ENCODE results near the gene NKIRAS2.
"Not testable (repeated sequence)": the region's sequence is repeated elsewhere in the genome, so short reads cannot be mapped to it uniquely, and the experiment has no call there.

NKIRAS2 gene

GRCh38 chr17:42000413-42001133 is 19.3 kb upstream of the NKIRAS2 start:
- no peak for DNase-seq

GRCh38 chr17:42001729-42002128 is 18.2 kb upstream of the NKIRAS2 start:
- no peak for DNase-seq

GRCh38 chr17:42002175-42002791 is 17.6 kb upstream of the NKIRAS2 start:
- no peak for DNase-seq

GRCh38 chr17:42002792-42003301 is 17.0 kb upstream of the NKIRAS2 start:
- peak; percentile 30 for DNase-seq

- peak; percentile 29 for DNase-seq
Observed at GRCh38 chr17:42005166-42005565, 14.7 kb upstream of the NKIRAS2 start.

GRCh38 chr17:42009170-42009569 is 10.7 kb upstream of the NKIRAS2 start:
- no peak for DNase-seq

- DNase-seq = peak; percentile 52
Observed at GRCh38 chr17:42010266-42010680, 9.6 kb upstream of the NKIRAS2 start.

- DNase-seq = no peak
Observed at GRCh38 chr17:42010898-42011516, 8.9 kb upstream of the NKIRAS2 start.

GRCh38 chr17:42012363-42012762 is 7.5 kb upstream of the NKIRAS2 start:
- DNase-seq = not testable (repeated sequence)

- not testable (repeated sequence) for DNase-seq
Observed at GRCh38 chr17:42013740-42014139, 6.2 kb upstream of the NKIRAS2 start.

GRCh38 chr17:42016411-42016831 is 3.5 kb upstream of the NKIRAS2 start:
- DNase-seq = no peak

- DNase-seq = peak; percentile 93
Observed at GRCh38 chr17:42016941-42017865, 2.7 kb upstream of the NKIRAS2 start, which contains the start of gene DNAJC7. Gene DNAJC7 (minus strand): TSS chr17:42017439. CDS start chr17:42017416, 23 bp downstream.

GRCh38 chr17:42017866-42018200 is 2.1 kb upstream of the NKIRAS2 start:
- no peak for DNase-seq

- no peak for DNase-seq
Observed at GRCh38 chr17:42018339-42018738, 1.6 kb upstream of the NKIRAS2 start.

GRCh38 chr17:42018988-42019387 is 902 bp upstream of the NKIRAS2 start:
- no peak for DNase-seq

- DNase-seq = not testable (repeated sequence)
Observed at GRCh38 chr17:42020845-42021244, 955 bp downstream of the NKIRAS2 start.

- no peak for DNase-seq
Observed at GRCh38 chr17:42023524-42024349, 3.8 kb downstream of the NKIRAS2 start.

GRCh38 chr17:42025191-42025579 is 5.3 kb downstream of the NKIRAS2 start:
- DNase-seq = no peak

- no peak for DNase-seq
Observed at GRCh38 chr17:42025936-42026335, 6.0 kb downstream of the NKIRAS2 start.

GRCh38 chr17:42026857-42027589 is 7.1 kb downstream of the NKIRAS2 start:
- no peak for DNase-seq

- DNase-seq = no peak
Observed at GRCh38 chr17:42027590-42027889, 7.7 kb downstream of the NKIRAS2 start.

Measured in fibroblast of skin of right biceps (primary cell).